Measurements from ENCODE around the gene GRID1. TPM values are rescaled to one million over a fixed set of nuclear protein-coding genes. Genes with fewer than 3 reads are reported as not detected.
"Not testable (repeated sequence)": the region's sequence is repeated elsewhere in the genome, so short reads cannot be mapped to it uniquely, and the experiment has no call there.

Gene GRID1
- total RNA-seq, 1 experiment from 2014 or later = not detected

GRCh38 chr10:86178401-86179152 lies 188.0 kb downstream of the GRID1 start:
- no peaks in the 10 kb centered on the region for H3K36me3 ChIP-seq (ENCODE audit: low read depth)
- peaks cover 25% of the 10 kb centered on the region for H3K27me3 ChIP-seq (ENCODE audit: insufficient read depth, low read depth)
- H3K4me3 ChIP-seq = no peak overlapping the region
- no peak for DNase-seq
- H4K20me1 ChIP-seq (ENCODE audit: insufficient read depth) = no peaks in the 10 kb centered on the region
- no peak overlapping the region for H3K4me2 ChIP-seq
- no peaks in the 10 kb centered on the region for H3K9me3 ChIP-seq (ENCODE audit: insufficient read depth, low read depth)
- POLR2A ChIA-PET (ENCODE audit: unreplicated experiment) = no interaction called here
- no peak overlapping the region for H3K27ac ChIP-seq
- H3K9me2 ChIP-seq (ENCODE audit: insufficient read depth) = no peaks in the 10 kb centered on the region
- intact Hi-C loops (cut with micrococcal nuclease; ENCODE audit: unreplicated experiment) = no loop called here
- no peak overlapping the region for H2AFZ ChIP-seq
- H3K79me2 ChIP-seq (ENCODE audit: low read depth) = no peaks in the 10 kb centered on the region
- no peak for TF ChIP-seq EZH2 (IDR thresholded peaks at IDR 0.05; ENCODE audit: low read depth)
- TF ChIP-seq, protein P1, sequence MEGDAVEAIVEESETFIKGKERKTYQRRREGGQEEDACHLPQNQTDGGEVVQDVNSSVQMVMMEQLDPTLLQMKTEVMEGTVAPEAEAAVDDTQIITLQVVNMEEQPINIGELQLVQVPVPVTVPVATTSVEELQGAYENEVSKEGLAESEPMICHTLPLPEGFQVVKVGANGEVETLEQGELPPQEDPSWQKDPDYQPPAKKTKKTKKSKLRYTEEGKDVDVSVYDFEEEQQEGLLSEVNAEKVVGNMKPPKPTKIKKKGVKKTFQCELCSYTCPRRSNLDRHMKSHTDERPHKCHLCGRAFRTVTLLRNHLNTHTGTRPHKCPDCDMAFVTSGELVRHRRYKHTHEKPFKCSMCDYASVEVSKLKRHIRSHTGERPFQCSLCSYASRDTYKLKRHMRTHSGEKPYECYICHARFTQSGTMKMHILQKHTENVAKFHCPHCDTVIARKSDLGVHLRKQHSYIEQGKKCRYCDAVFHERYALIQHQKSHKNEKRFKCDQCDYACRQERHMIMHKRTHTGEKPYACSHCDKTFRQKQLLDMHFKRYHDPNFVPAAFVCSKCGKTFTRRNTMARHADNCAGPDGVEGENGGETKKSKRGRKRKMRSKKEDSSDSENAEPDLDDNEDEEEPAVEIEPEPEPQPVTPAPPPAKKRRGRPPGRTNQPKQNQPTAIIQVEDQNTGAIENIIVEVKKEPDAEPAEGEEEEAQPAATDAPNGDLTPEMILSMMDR (conservative IDR thresholded peaks at IDR 0.05) = peak; percentile 37; the same call in 1 of the 2 replicates
- CTCF ChIA-PET = no interaction called here
- no peaks in the 10 kb centered on the region for H3K4me1 ChIP-seq (replicated peaks; ENCODE audit: insufficient read depth)
- H3F3A ChIP-seq (ENCODE audit: insufficient read depth, low read depth) = no peaks in the 10 kb centered on the region
- BruUV-seq (replicated peaks) = no TSS peak

- H3K4me2 ChIP-seq = no peak overlapping the region
- no peaks in the 10 kb centered on the region for H4K20me1 ChIP-seq (ENCODE audit: insufficient read depth)
- peaks cover 21% of the 10 kb centered on the region for H3K27me3 ChIP-seq (ENCODE audit: insufficient read depth, low read depth)
- H2AFZ ChIP-seq = no peak overlapping the region
- no peaks in the 10 kb centered on the region for H3K9me2 ChIP-seq (ENCODE audit: insufficient read depth)
- H3K4me1 ChIP-seq (replicated peaks; ENCODE audit: insufficient read depth) = no peaks in the 10 kb centered on the region
- H3K79me2 ChIP-seq (ENCODE audit: low read depth) = no peaks in the 10 kb centered on the region
- no TSS peak for BruUV-seq (replicated peaks)
- POLR2A ChIA-PET (ENCODE audit: unreplicated experiment) = no interaction called here
- H3K9me3 ChIP-seq (ENCODE audit: insufficient read depth, low read depth) = no peaks in the 10 kb centered on the region
- no peak for DNase-seq
- no peaks in the 10 kb centered on the region for H3K36me3 ChIP-seq (ENCODE audit: low read depth)
- CTCF ChIA-PET = no interaction called here
- no peak overlapping the region for H3K27ac ChIP-seq
- no peak overlapping the region for H3K4me3 ChIP-seq
- intact Hi-C loops (cut with micrococcal nuclease; ENCODE audit: unreplicated experiment) = no loop called here
- TF ChIP-seq, protein P1 (conservative IDR thresholded peaks at IDR 0.05) = no peak
- TF ChIP-seq EZH2 (IDR thresholded peaks at IDR 0.05; ENCODE audit: low read depth) = no peak
- H3F3A ChIP-seq (ENCODE audit: insufficient read depth, low read depth) = no peaks in the 10 kb centered on the region
Observed at GRCh38 chr10:86177537-86178155, 188.9 kb downstream of the GRID1 start.

DNA sequence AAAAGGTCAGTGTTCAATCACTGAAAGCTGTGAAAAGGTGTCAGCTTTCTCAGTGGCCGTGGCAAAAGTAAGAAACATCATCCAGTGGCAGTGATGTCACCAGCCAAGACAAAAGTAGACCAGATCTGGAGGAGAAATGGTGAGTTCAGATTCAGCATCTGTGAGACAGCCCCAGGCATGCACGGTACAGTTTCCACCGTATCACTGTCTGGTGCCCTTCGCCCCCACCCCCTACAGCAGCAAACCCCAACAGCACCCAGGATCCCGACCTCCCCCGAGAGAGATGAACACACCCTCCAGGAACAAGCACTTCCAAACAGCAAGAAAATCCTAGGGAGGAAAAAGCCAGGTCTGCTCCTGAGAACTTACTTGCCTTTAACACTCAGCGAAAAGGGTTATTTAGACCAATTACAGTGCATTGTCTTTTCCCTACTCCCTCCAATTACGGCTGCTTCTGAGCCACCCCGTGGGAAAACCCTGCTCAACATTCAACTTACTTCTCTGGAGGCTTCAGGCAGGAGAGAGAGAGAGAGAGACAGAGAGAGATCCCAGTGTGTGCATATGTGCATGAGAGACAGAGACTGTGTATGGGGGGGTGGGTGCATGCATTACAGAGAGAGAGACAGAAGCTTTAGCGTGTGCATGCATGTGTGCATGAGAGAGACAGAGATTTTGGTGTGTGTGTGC lies 189.6 kb downstream of the GRID1 start:
- no peak for TF ChIP-seq EZH2 (IDR thresholded peaks at IDR 0.05; ENCODE audit: low read depth)
- TF ChIP-seq, protein P1 (conservative IDR thresholded peaks at IDR 0.05) = no peak
- BruUV-seq (replicated peaks) = no TSS peak
- CTCF ChIA-PET = no interaction called here

GRCh38 chr10:86175476-86175875 lies 191.1 kb downstream of the GRID1 start:
- H3K27ac ChIP-seq; H3F3A ChIP-seq (ENCODE audit: insufficient read depth, low read depth): not testable (repeated sequence)

More for the DNA sequence above, 189.6 kb downstream of the GRID1 start:
- Histone ChIP-seq H3K79me2 (ENCODE audit: low read depth) (no peaks in the 10 kb centered on the region), H3K36me3 (ENCODE audit: low read depth) (no peaks in the 10 kb centered on the region), H3K4me2 (no peak overlapping the region), H3K27ac (no peak overlapping the region), H3K4me1 (replicated peaks; ENCODE audit: insufficient read depth) (no peaks in the 10 kb centered on the region), H3K4me3 (no peak overlapping the region), H3K9me3 (ENCODE audit: insufficient read depth, low read depth) (no peaks in the 10 kb centered on the region), H3F3A (ENCODE audit: insufficient read depth, low read depth) (no peaks in the 10 kb centered on the region), H3K27me3 (ENCODE audit: insufficient read depth, low read depth) (peaks cover 14% of the 10 kb centered on the region), H2AFZ (no peak overlapping the region), H4K20me1 (ENCODE audit: insufficient read depth) (no peaks in the 10 kb centered on the region), H3K9me2 (ENCODE audit: insufficient read depth) (no peaks in the 10 kb centered on the region)
- no peak for DNase-seq
- intact Hi-C loops (cut with micrococcal nuclease; ENCODE audit: unreplicated experiment) = no loop called here
- POLR2A ChIA-PET (ENCODE audit: unreplicated experiment) = no interaction called here

More at GRCh38 chr10:86175476-86175875, 191.1 kb downstream of the GRID1 start:
- H3K4me1 ChIP-seq (replicated peaks; ENCODE audit: insufficient read depth); H3K27me3 ChIP-seq (ENCODE audit: insufficient read depth, low read depth); H3K9me3 ChIP-seq (ENCODE audit: insufficient read depth, low read depth); DNase-seq; BruUV-seq (replicated peaks); H3K79me2 ChIP-seq (ENCODE audit: low read depth); POLR2A ChIA-PET (ENCODE audit: unreplicated experiment); intact Hi-C loops (cut with micrococcal nuclease; ENCODE audit: unreplicated experiment); H3K4me2 ChIP-seq; H3K36me3 ChIP-seq (ENCODE audit: low read depth); H3K9me2 ChIP-seq (ENCODE audit: insufficient read depth); H4K20me1 ChIP-seq (ENCODE audit: insufficient read depth); H3K4me3 ChIP-seq; CTCF ChIA-PET; H2AFZ ChIP-seq: not testable (repeated sequence)
